Left lung (tissue), 10 donors: ENCODE measurements around the gene DCP1B. TPM values are rescaled to one million over a fixed set of nuclear protein-coding genes. Genes with fewer than 3 reads are reported as not detected.

Experiments used
- ATAC-seq: fragments of 200-7000 bp; cut with Tn5 transposase; one replicate; pipeline ENCODE4 v1.9.1; 2020; ENCODE audit warnings: moderate library complexity
- DNase-seq, 4 donors: peaks; one replicate each; pipeline ENCODE4 v3.0.0-alpha.2; 2013 to 2020
- H3K27ac ChIP-seq, 2 donors: fragments of 200-600 bp; sonication (generic) in 1 of 2; one replicate each; pipeline versions ENCODE4 v1.5.0 to v1.8.0; 2020 to 2021
- H3K27me3 ChIP-seq, 2 donors: fragments of 200-600 bp; sonication (generic) in 1 of 2; one replicate each; pipeline versions ENCODE4 v1.5.0 to v1.8.0; 2020 to 2021
- H3K36me3 ChIP-seq, 2 donors: fragments of 200-600 bp; sonication (generic) in 1 of 2; one replicate each; pipeline versions ENCODE4 v1.5.0 to v1.8.0; 2020 to 2021
- H3K4me1 ChIP-seq, 2 donors: fragments of 200-600 bp; one replicate each; pipeline ENCODE4 v1.8.0; 2021
- H3K4me3 ChIP-seq, 2 donors: fragments of 200-600 bp; sonication (generic) in 1 of 2; one replicate each; pipeline versions ENCODE4 v1.5.0 to v1.8.0; 2020 to 2021; ENCODE audit warnings: mild to moderate bottlenecking in 1 of 2
- H3K9me3 ChIP-seq, 2 donors: fragments of 200-600 bp; sonication (generic) in 1 of 2; one replicate each; pipeline versions ENCODE4 v1.5.0 to v1.8.0; 2020 to 2021
- CTCF ChIP-seq, 2 donors: fragments of 200-600 bp; sonication (generic) in 1 of 2; IDR thresholded peaks; one replicate each; pipeline versions ENCODE4 v1.5.0 to v1.8.0; 2021; ENCODE audit warnings: antibody characterized with exemption in 2 of 2
- intact Hi-C, 2 donors: fragments of 100-400 bp; cut with DNase I; formaldehyde crosslinking; loops; one replicate each; pipeline versions ENCODE4 v1.11.2 to v1.14.2; 2022
- polyA plus RNA-seq, 6 donors: library from polyadenylated mRNA; unstranded; fragments of 120-200 nt; gene quantifications; one replicate each; pipeline ENCODE4 v1.2.1, GENCODE V29; 2013; ENCODE audit not compliant: insufficient read length in 6 of 6
- total RNA-seq, 2 donors: library from RNA; stranded (reverse); fragmentation: NEBNext Ultra II Directional; extraction: Animal tissue kit (Norgen Biotek cat#: 25700); gene quantifications; one replicate each; pipeline ENCODE4 v1.2.1, GENCODE V29; 2021
- donor health status: DM: no; HTN: yes; CAD: no.
- donor health status: DM: no; HTN: no; CAD: no.

Gene DCP1B
- total and polyA plus RNA-seq, 8 donors, result 9.8 to 33.4 (median 28.5) TPM

- no peak overlapping the region for H3K4me3 ChIP-seq
- H3K27me3 ChIP-seq, result peaks cover 0 to 51% of the 10 kb centered on the region in 2 donors
- ATAC-seq (no peak), DNase-seq (peak in 1 of 4 donors; percentile 17)
- no peak overlapping the region for H3K27ac ChIP-seq
- no peaks in the 10 kb centered on the region for H3K36me3 ChIP-seq
- intact Hi-C loops, result no loop called here
- H3K4me1 ChIP-seq, result no peaks in the 10 kb centered on the region
- H3K9me3 ChIP-seq, result no peaks in the 10 kb centered on the region
- no peak for TF ChIP-seq CTCF (IDR thresholded peaks at IDR 0.05)
These were observed 74.8 kb downstream of the DCP1B start for GRCh38 chr12:1929241-1929984.

- Histone ChIP-seq H3K9me3 (no peaks in the 10 kb centered on the region), H3K4me1 (no peaks in the 10 kb centered on the region), H3K27me3 (peaks cover 0 to 51% of the 10 kb centered on the region in 2 donors), H3K4me3 (no peak overlapping the region), H3K27ac (no peak overlapping the region), H3K36me3 (no peaks in the 10 kb centered on the region)
- DNase-seq (peak in 1 of 4 donors; percentile 28), ATAC-seq (no peak)
- no peak for TF ChIP-seq CTCF (IDR thresholded peaks at IDR 0.05)
- intact Hi-C loops, result no loop called here
These were observed 75.7 kb downstream of the DCP1B start for GRCh38 chr12:1928439-1929121.

GRCh38 chr12:1927751-1928351 lies 76.4 kb downstream of the DCP1B start:
- Histone ChIP-seq H3K4me3 (no peak overlapping the region), H3K9me3 (no peaks in the 10 kb centered on the region), H3K36me3 (no peaks in the 10 kb centered on the region), H3K27ac (no peak overlapping the region), H3K27me3 (peaks cover 0 to 51% of the 10 kb centered on the region in 2 donors), H3K4me1 (no peaks in the 10 kb centered on the region)
- intact Hi-C loops, result no loop called here
- DNase-seq (no peak), ATAC-seq (no peak)
- TF ChIP-seq CTCF (IDR thresholded peaks at IDR 0.05), result no peak

GRCh38 chr12:1927051-1927680 lies 77.1 kb downstream of the DCP1B start:
- TF ChIP-seq CTCF (IDR thresholded peaks at IDR 0.05), result no peak

More at GRCh38 chr12:1927051-1927680, 77.1 kb downstream of the DCP1B start:
- DNase-seq, result no peak
- no peaks in the 10 kb centered on the region for H3K9me3 ChIP-seq
- H3K4me1 ChIP-seq, result no peaks in the 10 kb centered on the region
- no peak for ATAC-seq
- intact Hi-C loops, result no loop called here
- H3K27ac ChIP-seq, result no peak overlapping the region
- H3K4me3 ChIP-seq, result no peak overlapping the region
- H3K36me3 ChIP-seq, result no peaks in the 10 kb centered on the region
- H3K27me3 ChIP-seq, result peaks cover 0 to 56% of the 10 kb centered on the region in 2 donors
